ENCODE results near the gene CYB561D2. TPM values are rescaled to one million over a fixed set of nuclear protein-coding genes. Genes with fewer than 3 reads are reported as not detected.

CYB561D2 gene
- total RNA-seq, 6 donors from 2014 or later: 13.2 to 35.4 (median 26.8) TPM

- DNase-seq: no peak
- H3K4me3 ChIP-seq: peak overlapping the region in 1 of 4 donors; percentile 75
- H3K9me3 ChIP-seq: no peaks in the 10 kb centered on the region
- peaks cover 24 to 38% (median 32%) of the 10 kb centered on the region in 4 donors for H3K36me3 ChIP-seq
- H3K27ac ChIP-seq: peak overlapping the region; percentile 79 to 97 (median 94)
- H3K27me3 ChIP-seq: no peaks in the 10 kb centered on the region
- H3K4me1 ChIP-seq: peaks cover 45 to 64% (median 47%) of the 10 kb centered on the region in 4 donors
- TF ChIP-seq EP300 (IDR thresholded peaks at IDR 0.05) (peak in 2 of 4 donors; percentile 61 to 86), POLR2AphosphoS5 (IDR thresholded peaks at IDR 0.05) (peak; percentile 71 to 80), CTCF (IDR thresholded peaks at IDR 0.05) (no peak), POLR2A (IDR thresholded peaks at IDR 0.05) (peak in 1 of 4 donors; percentile 31)
- 34 to 61% methylated on average over 12 of the region's 12 CpGs for WGBS, 2 donors
- ATAC-seq (ENCODE audit: low FRiP score in 2 of 2): peak in 1 of 2 donors; percentile 18
Measured at GRCh38 chr3:50333744-50334328, 16.8 kb upstream of the CYB561D2 start.

- 49 to 53% methylated on average over 4 to 5 of the region's 5 CpGs for WGBS, 2 donors
- Histone ChIP-seq H3K4me1 (peaks cover 49 to 62% (median 51%) of the 10 kb centered on the region in 4 donors), H3K9me3 (no peaks in the 10 kb centered on the region), H3K36me3 (peaks cover 24 to 32% (median 28%) of the 10 kb centered on the region in 4 donors), H3K27ac (peak overlapping the region; percentile 92 to 99 (median 96)), H3K4me3 (peak overlapping the region in 1 of 4 donors; percentile 75), H3K27me3 (no peaks in the 10 kb centered on the region)
- DNase-seq: no peak
- no peak for TF ChIP-seq CTCF (IDR thresholded peaks at IDR 0.05)
- no peak for TF ChIP-seq POLR2A (IDR thresholded peaks at IDR 0.05)
- peak in 1 of 2 donors; percentile 14 for TF ChIP-seq POLR2AphosphoS5 (IDR thresholded peaks at IDR 0.05)
- no peak for ATAC-seq (ENCODE audit: low FRiP score in 2 of 2)
Measured at GRCh38 chr3:50334339-50335075, 16.2 kb upstream of the CYB561D2 start.

- peak in 1 of 6 experiments; percentile 23 for TF ChIP-seq CTCF (IDR thresholded peaks at IDR 0.05)
- no peak for TF ChIP-seq POLR2AphosphoS5 (IDR thresholded peaks at IDR 0.05)
- TF ChIP-seq POLR2A (IDR thresholded peaks at IDR 0.05): no peak
- no peak for TF ChIP-seq EP300 (IDR thresholded peaks at IDR 0.05)
- DNase-seq: no peak
- H3K4me1 ChIP-seq: peaks cover 64 to 83% (median 71%) of the 10 kb centered on the region in 4 donors
- 1 to 6% methylated on average over 8 to 9 of the region's 31 CpGs for WGBS, 2 donors
- peaks cover 5 to 10% (median 7%) of the 10 kb centered on the region in 4 donors for H3K36me3 ChIP-seq
- H3K9me3 ChIP-seq: no peaks in the 10 kb centered on the region
- no peaks in the 10 kb centered on the region for H3K27me3 ChIP-seq
- no peak for ATAC-seq (ENCODE audit: low FRiP score in 2 of 2)
- H3K27ac ChIP-seq: peak overlapping the region; percentile 92 to 99 (median 96)
- peak overlapping the region; percentile 71 to 84 (median 74) for H3K4me3 ChIP-seq
Measured at GRCh38 chr3:50336452-50337174, 14.0 kb upstream of the CYB561D2 start.

- 0% methylated on average over 54 of the region's 79 CpGs; no CpG with 5 or more reads in 1 of the 2 donors for WGBS, 2 donors
- peaks cover 0 to 3% (median under 1%) of the 10 kb centered on the region in 4 donors for H3K36me3 ChIP-seq
- TF ChIP-seq POLR2A (IDR thresholded peaks at IDR 0.05) (peak; percentile 71 to 95 (median 76)), EP300 (IDR thresholded peaks at IDR 0.05) (peak in 1 of 4 donors; percentile 39), CTCF (IDR thresholded peaks at IDR 0.05) (no peak), POLR2AphosphoS5 (IDR thresholded peaks at IDR 0.05) (peak; percentile 93 to 98)
- H3K4me3 ChIP-seq: peak overlapping the region; percentile 71 to 84 (median 74)
- H3K27me3 ChIP-seq: no peaks in the 10 kb centered on the region
- ATAC-seq (ENCODE audit: low FRiP score in 2 of 2): peak; percentile 93 to 94
- no peaks in the 10 kb centered on the region for H3K9me3 ChIP-seq
- H3K4me1 ChIP-seq: peaks cover 64 to 88% (median 75%) of the 10 kb centered on the region in 4 donors
- H3K27ac ChIP-seq: peak overlapping the region; percentile 92 to 99 (median 96)
- DNase-seq: peak; percentile 99 to 100
Measured at GRCh38 chr3:50337175-50337861, 13.3 kb upstream of the CYB561D2 start.

Data from upper lobe of left lung (tissue), 6 donors.